Uterus (tissue), 2 donors: ENCODE data around the gene TMEM178B.

Source experiments
- POLR2A ChIP-seq, 2 donors: fragments of 450-650 bp; IDR thresholded peaks; one replicate each; pipeline ENCODE4 v1.6.1; 2016; ENCODE audit warnings: antibody characterized with exemption in 2 of 2, mild to moderate bottlenecking in 1 of 2, moderate library complexity in 1 of 2
- TF ChIP-seq, protein P1 (sequence below), 4 experiments: fragments of 200-600 bp in 2 of 4; fragments of 450-650 bp in 2 of 4; sonication (generic) in 2 of 4; IDR thresholded peaks; one replicate each; pipeline ENCODE4 v1.5.1; 2016 to 2019; ENCODE audit warnings: antibody characterized with exemption in 4 of 4, mild to moderate bottlenecking in 2 of 4, moderate library complexity in 1 of 4

DNA sequence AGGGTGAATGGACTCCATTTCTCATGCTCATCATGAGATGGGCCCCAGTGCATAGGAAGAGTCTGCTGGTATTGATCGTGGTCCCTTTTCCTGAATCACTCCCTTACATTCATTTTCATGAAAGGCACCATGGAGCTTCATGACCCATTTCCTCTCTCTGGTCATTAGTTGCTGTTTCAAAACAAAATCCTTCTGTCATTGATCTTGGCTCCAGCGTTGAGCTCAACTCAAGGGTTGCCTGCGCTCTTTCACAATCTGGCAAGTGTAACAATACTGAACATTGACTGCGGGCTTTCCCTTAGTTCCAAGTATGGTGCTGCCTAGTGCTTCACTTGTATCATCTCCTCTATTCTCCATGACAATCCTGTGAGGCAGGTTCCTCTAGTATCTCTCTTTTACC lies 197.6 kb downstream of the TMEM178B start:
- TF ChIP-seq, protein P1, sequence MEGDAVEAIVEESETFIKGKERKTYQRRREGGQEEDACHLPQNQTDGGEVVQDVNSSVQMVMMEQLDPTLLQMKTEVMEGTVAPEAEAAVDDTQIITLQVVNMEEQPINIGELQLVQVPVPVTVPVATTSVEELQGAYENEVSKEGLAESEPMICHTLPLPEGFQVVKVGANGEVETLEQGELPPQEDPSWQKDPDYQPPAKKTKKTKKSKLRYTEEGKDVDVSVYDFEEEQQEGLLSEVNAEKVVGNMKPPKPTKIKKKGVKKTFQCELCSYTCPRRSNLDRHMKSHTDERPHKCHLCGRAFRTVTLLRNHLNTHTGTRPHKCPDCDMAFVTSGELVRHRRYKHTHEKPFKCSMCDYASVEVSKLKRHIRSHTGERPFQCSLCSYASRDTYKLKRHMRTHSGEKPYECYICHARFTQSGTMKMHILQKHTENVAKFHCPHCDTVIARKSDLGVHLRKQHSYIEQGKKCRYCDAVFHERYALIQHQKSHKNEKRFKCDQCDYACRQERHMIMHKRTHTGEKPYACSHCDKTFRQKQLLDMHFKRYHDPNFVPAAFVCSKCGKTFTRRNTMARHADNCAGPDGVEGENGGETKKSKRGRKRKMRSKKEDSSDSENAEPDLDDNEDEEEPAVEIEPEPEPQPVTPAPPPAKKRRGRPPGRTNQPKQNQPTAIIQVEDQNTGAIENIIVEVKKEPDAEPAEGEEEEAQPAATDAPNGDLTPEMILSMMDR (IDR thresholded peaks at IDR 0.05): no peak
- TF ChIP-seq POLR2A (IDR thresholded peaks at IDR 0.05): no peak
